GM12801 (cell line): ENCODE measurements around the gene LDB1.
A peak's percentile ranks its signal among the peaks of the same experiment; 100 is the strongest.

Experiments used
- TF ChIP-seq, protein P1 (sequence below): IDR thresholded peaks from one replicate; pipeline ENCODE4 v1.5.1; 2011; ENCODE audit warnings: control low read depth; ENCODE audit not compliant: insufficient read length; ENCODE audit errors: extremely low read depth

LDB1 gene

GRCh38 chr10:102133373-102134195 lies 13.4 kb upstream of the LDB1 start:
- TF ChIP-seq, protein P1, sequence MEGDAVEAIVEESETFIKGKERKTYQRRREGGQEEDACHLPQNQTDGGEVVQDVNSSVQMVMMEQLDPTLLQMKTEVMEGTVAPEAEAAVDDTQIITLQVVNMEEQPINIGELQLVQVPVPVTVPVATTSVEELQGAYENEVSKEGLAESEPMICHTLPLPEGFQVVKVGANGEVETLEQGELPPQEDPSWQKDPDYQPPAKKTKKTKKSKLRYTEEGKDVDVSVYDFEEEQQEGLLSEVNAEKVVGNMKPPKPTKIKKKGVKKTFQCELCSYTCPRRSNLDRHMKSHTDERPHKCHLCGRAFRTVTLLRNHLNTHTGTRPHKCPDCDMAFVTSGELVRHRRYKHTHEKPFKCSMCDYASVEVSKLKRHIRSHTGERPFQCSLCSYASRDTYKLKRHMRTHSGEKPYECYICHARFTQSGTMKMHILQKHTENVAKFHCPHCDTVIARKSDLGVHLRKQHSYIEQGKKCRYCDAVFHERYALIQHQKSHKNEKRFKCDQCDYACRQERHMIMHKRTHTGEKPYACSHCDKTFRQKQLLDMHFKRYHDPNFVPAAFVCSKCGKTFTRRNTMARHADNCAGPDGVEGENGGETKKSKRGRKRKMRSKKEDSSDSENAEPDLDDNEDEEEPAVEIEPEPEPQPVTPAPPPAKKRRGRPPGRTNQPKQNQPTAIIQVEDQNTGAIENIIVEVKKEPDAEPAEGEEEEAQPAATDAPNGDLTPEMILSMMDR: no peak

- TF ChIP-seq, protein P1: peak; percentile 77
These were observed 12.6 kb upstream of the LDB1 start, which contains the start of gene PPRC1 for GRCh38 chr10:102132563-102133372. TSS of gene PPRC1 (plus strand) at chr10:102133040. CDS start at chr10:102133069, 29 bp downstream.

GRCh38 chr10:102132193-102132562 lies 12.0 kb upstream of the LDB1 start:
- TF ChIP-seq, protein P1: no peak

- TF ChIP-seq, protein P1: no peak
These were observed 11.4 kb upstream of the LDB1 start for GRCh38 chr10:102131286-102132170.

- TF ChIP-seq, protein P1: no peak
These were observed 3.1 kb upstream of the LDB1 start for GRCh38 chr10:102123223-102123622.

DNA sequence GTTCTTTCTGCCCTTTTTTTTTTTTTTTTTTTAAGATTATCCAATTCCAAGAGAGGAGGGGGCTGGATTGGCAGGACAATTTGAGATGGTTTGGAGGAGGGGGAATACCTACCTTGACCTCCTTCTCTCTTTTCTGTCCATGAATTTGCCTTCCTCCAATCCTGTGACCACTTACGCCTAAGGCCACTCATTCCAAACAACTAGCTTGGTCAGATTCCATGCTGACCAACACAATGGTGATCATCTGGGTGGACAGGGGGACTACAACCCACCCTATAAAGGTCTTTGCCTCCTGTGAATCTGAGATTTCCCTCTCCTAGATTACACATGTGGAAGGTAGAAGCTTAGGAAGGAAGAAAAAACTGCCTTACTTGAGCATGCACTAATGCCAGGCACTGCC lies 2.3 kb upstream of the LDB1 start:
- TF ChIP-seq, protein P1: no peak

DNA sequence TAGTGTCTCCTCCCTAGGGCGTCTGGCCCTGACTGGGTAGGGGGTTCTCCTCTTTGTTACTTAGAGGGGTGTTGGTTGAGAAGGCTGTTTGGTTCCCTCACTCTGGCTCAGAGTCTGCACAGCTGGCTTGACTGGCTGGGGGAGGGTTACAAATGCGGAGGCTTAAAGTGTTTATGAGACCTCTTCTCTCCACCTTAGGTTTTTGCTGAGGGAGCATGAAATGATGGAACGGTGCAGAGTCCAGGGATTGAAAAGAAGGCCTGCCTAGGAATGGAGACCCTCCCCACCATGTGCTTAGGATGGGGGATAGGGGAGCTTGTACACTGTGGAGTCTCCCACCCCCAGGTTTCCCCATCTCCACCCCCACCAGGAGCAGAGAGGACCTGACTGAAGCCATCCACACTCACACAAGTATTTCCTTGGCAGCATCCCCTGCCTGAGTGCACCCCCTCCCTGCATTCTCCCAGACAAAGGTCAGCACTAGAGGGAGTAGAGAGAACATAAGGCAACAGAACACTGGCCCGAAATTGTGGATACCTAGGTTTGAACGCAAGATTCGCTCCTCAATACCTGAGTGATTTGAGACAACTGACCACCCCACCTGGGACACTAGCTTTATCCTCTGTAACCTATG lies 1.7 kb upstream of the LDB1 start:
- TF ChIP-seq, protein P1: no peak
